Measurements from ENCODE around the gene NFATC2. TPM values are rescaled to one million over a fixed set of nuclear protein-coding genes. Genes with fewer than 3 reads are reported as not detected.
A peak's percentile ranks its signal among the peaks of the same experiment; 100 is the strongest.

The NFATC2 gene
- total RNA-seq, 1 experiment from 2014 or later: 5.0 TPM

GRCh38 chr20:51381557-51381956 lies 161.0 kb downstream of the NFATC2 start:
- no peak overlapping the region for H3K4me3 ChIP-seq (replicated peaks in 1 of 2; ENCODE audit: low read depth in 1 of 2, low read length in 2 of 2)
- no peaks in the 10 kb centered on the region for H3K79me2 ChIP-seq (ENCODE audit: insufficient read depth, low read length)
- H2AFZ ChIP-seq (ENCODE audit: low read depth, low read length, poor library complexity, severe bottlenecking): no peak overlapping the region
- TF ChIP-seq CEBPB (IDR thresholded peaks at IDR 0.05; ENCODE audit: low read depth) (no peak), POLR2A (IDR thresholded peaks at IDR 0.05; ENCODE audit: borderline replicate concordance, extremely low read depth, insufficient read depth, insufficient read length) (no peak), CTCF (IDR thresholded peaks at IDR 0.05 in 2 of 3, conservative IDR thresholded peaks at IDR 0.05 in 1 of 3; ENCODE audit: borderline replicate concordance in 1 of 3, insufficient read depth in 1 of 3, low read depth in 2 of 3, low read length in 2 of 3) (peak in 2 of 3 experiments; percentile 33 to 43; a peak in 4 of 6 replicates)
- RAD21 ChIA-PET (ENCODE audit: low non-redundant PET in 1 of 2, low total read pairs in 2 of 2, uncharacterized antibody in 2 of 2, unreplicated experiment in 2 of 2): no interaction called here
- no peaks in the 10 kb centered on the region for H3K9me2 ChIP-seq (ENCODE audit: insufficient read depth)
- no peaks in the 10 kb centered on the region for H4K20me1 ChIP-seq (ENCODE audit: insufficient read depth)
- H3K9me3 ChIP-seq (ENCODE audit: control insufficient read depth in 1 of 2, insufficient read depth in 1 of 2, low read depth in 1 of 2, low read length in 2 of 2): no peaks in the 10 kb centered on the region
- POLR2A ChIA-PET: no interaction called here
- CTCF ChIA-PET: no interaction called here
- H3K9ac ChIP-seq (ENCODE audit: low read length): no peak overlapping the region
- ATAC-seq (no peak), DNase-seq (ENCODE audit: low read depth, low spot score) (no peak)
- BruUV-seq (replicated peaks): no TSS peak
- intact Hi-C loops (cut with micrococcal nuclease): no loop called here
- H3K27ac ChIP-seq (ENCODE audit: low read depth, low read length): no peak overlapping the region
- no peaks in the 10 kb centered on the region for H3K36me3 ChIP-seq (ENCODE audit: control insufficient read depth in 1 of 2, insufficient read depth in 2 of 2, low read length in 2 of 2)
- no peaks in the 10 kb centered on the region for H3K27me3 ChIP-seq (ENCODE audit: insufficient read depth, low read length)
- no peak overlapping the region for H3K4me2 ChIP-seq (ENCODE audit: low read length)
- peaks cover 3 to 8% of the 10 kb centered on the region in 2 experiments; a peak in 2 of 4 replicates for H3K4me1 ChIP-seq (ENCODE audit: control insufficient read depth in 1 of 2, insufficient read depth in 2 of 2, low read length in 2 of 2)

GRCh38 chr20:51380401-51381385 lies 161.8 kb downstream of the NFATC2 start:
- peaks cover 3 to 8% of the 10 kb centered on the region in 2 experiments; a peak in 2 of 4 replicates for H3K4me1 ChIP-seq (ENCODE audit: control insufficient read depth in 1 of 2, insufficient read depth in 2 of 2, low read length in 2 of 2)
- intact Hi-C loops (cut with micrococcal nuclease): no loop called here
- no peaks in the 10 kb centered on the region for H3K79me2 ChIP-seq (ENCODE audit: insufficient read depth, low read length)
- RAD21 ChIA-PET (ENCODE audit: low non-redundant PET in 1 of 2, low total read pairs in 2 of 2, uncharacterized antibody in 2 of 2, unreplicated experiment in 2 of 2): no interaction called here
- no peak overlapping the region for H3K9ac ChIP-seq (ENCODE audit: low read length)
- CTCF ChIA-PET: interaction anchor here (2.1 to 3.4 kb wide), 2 partner anchors 215 to 388 kb away, joined by 8 to 19 read pairs; no protein-coding TSS in a partner anchor
- TF ChIP-seq EGR1 (IDR thresholded peaks at IDR 0.05; ENCODE audit: low read depth) (no peak), ATF3 (IDR thresholded peaks at IDR 0.05) (no peak), CTCF (IDR thresholded peaks at IDR 0.05 in 2 of 3, conservative IDR thresholded peaks at IDR 0.05 in 1 of 3; ENCODE audit: borderline replicate concordance in 1 of 3, insufficient read depth in 1 of 3, low read depth in 2 of 3, low read length in 2 of 3) (no peak), SIN3A (IDR thresholded peaks at IDR 0.05; ENCODE audit: low read depth) (no peak), EZH2phosphoT487 (IDR thresholded peaks at IDR 0.05; ENCODE audit: borderline replicate concordance) (no peak), CBX3 (IDR thresholded peaks at IDR 0.05; ENCODE audit: low read depth) (no peak), POLR2A (IDR thresholded peaks at IDR 0.05; ENCODE audit: borderline replicate concordance, extremely low read depth, insufficient read depth, insufficient read length) (no peak), JUND (IDR thresholded peaks at IDR 0.05) (no peak), POLR2AphosphoS5 (IDR thresholded peaks at IDR 0.05; ENCODE audit: low read depth, low read length) (no peak)
- TF ChIP-seq, protein P1, sequence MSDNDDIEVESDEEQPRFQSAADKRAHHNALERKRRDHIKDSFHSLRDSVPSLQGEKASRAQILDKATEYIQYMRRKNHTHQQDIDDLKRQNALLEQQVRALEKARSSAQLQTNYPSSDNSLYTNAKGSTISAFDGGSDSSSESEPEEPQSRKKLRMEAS (IDR thresholded peaks at IDR 0.05): no peak
- H4K20me1 ChIP-seq (ENCODE audit: insufficient read depth): no peaks in the 10 kb centered on the region
- DNase-seq (ENCODE audit: low read depth, low spot score) (no peak), ATAC-seq (no peak)
- no peak overlapping the region for H2AFZ ChIP-seq (ENCODE audit: low read depth, low read length, poor library complexity, severe bottlenecking)
- H3K36me3 ChIP-seq (ENCODE audit: control insufficient read depth in 1 of 2, insufficient read depth in 2 of 2, low read length in 2 of 2): no peaks in the 10 kb centered on the region
- POLR2A ChIA-PET: no interaction called here
- H3K4me3 ChIP-seq (replicated peaks in 1 of 2; ENCODE audit: low read depth in 1 of 2, low read length in 2 of 2): no peak overlapping the region
- no peaks in the 10 kb centered on the region for H3K9me3 ChIP-seq (ENCODE audit: control insufficient read depth in 1 of 2, insufficient read depth in 1 of 2, low read depth in 1 of 2, low read length in 2 of 2)
- no peak overlapping the region for H3K4me2 ChIP-seq (ENCODE audit: low read length)
- BruUV-seq (replicated peaks): no TSS peak
- H3K27ac ChIP-seq (ENCODE audit: low read depth, low read length): no peak overlapping the region
- H3K27me3 ChIP-seq (ENCODE audit: insufficient read depth, low read length): no peaks in the 10 kb centered on the region
- no peaks in the 10 kb centered on the region for H3K9me2 ChIP-seq (ENCODE audit: insufficient read depth)

All from HCT116 (cell line).